Measurements from ENCODE around the gene EIF4E3.
A peak's percentile ranks its signal among the peaks of the same experiment; 100 is the strongest.

The EIF4E3 gene

DNA sequence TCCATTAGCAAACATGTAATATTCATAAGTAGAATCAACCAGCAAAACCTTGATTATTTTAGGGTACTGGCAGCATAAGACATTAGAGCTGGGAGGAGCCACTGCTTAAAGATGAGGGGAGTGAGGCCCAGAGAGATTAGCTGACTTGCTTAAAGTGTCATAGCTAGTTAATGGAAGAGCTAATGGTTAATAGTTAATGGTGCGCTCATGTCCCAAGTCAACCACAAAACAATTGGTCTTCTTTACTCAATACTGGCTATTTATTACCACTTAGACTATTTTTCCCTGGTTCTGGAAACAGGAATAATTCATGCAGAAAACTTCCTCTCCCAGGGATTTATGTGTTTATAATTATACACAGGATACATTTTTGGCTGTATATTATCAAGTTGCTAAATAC is 33.1 kb downstream of the EIF4E3 start:
- DNase-seq (ENCODE audit: low read depth): no peak
- TF ChIP-seq, protein P1, sequence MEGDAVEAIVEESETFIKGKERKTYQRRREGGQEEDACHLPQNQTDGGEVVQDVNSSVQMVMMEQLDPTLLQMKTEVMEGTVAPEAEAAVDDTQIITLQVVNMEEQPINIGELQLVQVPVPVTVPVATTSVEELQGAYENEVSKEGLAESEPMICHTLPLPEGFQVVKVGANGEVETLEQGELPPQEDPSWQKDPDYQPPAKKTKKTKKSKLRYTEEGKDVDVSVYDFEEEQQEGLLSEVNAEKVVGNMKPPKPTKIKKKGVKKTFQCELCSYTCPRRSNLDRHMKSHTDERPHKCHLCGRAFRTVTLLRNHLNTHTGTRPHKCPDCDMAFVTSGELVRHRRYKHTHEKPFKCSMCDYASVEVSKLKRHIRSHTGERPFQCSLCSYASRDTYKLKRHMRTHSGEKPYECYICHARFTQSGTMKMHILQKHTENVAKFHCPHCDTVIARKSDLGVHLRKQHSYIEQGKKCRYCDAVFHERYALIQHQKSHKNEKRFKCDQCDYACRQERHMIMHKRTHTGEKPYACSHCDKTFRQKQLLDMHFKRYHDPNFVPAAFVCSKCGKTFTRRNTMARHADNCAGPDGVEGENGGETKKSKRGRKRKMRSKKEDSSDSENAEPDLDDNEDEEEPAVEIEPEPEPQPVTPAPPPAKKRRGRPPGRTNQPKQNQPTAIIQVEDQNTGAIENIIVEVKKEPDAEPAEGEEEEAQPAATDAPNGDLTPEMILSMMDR (IDR thresholded peaks at IDR 0.05; ENCODE audit: control insufficient read depth, extremely low read depth, insufficient read depth): no peak
- no peak overlapping the region for H3K4me3 ChIP-seq (ENCODE audit: low read depth, low read length)

- no peak overlapping the region for H3K4me3 ChIP-seq (ENCODE audit: low read depth, low read length)
- DNase-seq (ENCODE audit: low read depth): no peak
- TF ChIP-seq, protein P1 (IDR thresholded peaks at IDR 0.05; ENCODE audit: control insufficient read depth, extremely low read depth, insufficient read depth): no peak
Observed at GRCh38 chr3:71690341-71690841, 34.8 kb downstream of the EIF4E3 start.

GRCh38 chr3:71689291-71689690 is 35.9 kb downstream of the EIF4E3 start:
- H3K4me3 ChIP-seq (ENCODE audit: low read depth, low read length): no peak overlapping the region
- DNase-seq (ENCODE audit: low read depth): no peak
- TF ChIP-seq, protein P1 (IDR thresholded peaks at IDR 0.05; ENCODE audit: control insufficient read depth, extremely low read depth, insufficient read depth): no peak

- H3K4me3 ChIP-seq (ENCODE audit: low read depth, low read length): no peak overlapping the region
- TF ChIP-seq, protein P1 (IDR thresholded peaks at IDR 0.05; ENCODE audit: control insufficient read depth, extremely low read depth, insufficient read depth): no peak
- no peak for DNase-seq (ENCODE audit: low read depth)
Observed at GRCh38 chr3:71688121-71688520, 37.1 kb downstream of the EIF4E3 start.

GRCh38 chr3:71685686-71686085 is 39.5 kb downstream of the EIF4E3 start:
- TF ChIP-seq, protein P1 (IDR thresholded peaks at IDR 0.05; ENCODE audit: control insufficient read depth, extremely low read depth, insufficient read depth): no peak
- no peak overlapping the region for H3K4me3 ChIP-seq (ENCODE audit: low read depth, low read length)
- no peak for DNase-seq (ENCODE audit: low read depth)

DNA sequence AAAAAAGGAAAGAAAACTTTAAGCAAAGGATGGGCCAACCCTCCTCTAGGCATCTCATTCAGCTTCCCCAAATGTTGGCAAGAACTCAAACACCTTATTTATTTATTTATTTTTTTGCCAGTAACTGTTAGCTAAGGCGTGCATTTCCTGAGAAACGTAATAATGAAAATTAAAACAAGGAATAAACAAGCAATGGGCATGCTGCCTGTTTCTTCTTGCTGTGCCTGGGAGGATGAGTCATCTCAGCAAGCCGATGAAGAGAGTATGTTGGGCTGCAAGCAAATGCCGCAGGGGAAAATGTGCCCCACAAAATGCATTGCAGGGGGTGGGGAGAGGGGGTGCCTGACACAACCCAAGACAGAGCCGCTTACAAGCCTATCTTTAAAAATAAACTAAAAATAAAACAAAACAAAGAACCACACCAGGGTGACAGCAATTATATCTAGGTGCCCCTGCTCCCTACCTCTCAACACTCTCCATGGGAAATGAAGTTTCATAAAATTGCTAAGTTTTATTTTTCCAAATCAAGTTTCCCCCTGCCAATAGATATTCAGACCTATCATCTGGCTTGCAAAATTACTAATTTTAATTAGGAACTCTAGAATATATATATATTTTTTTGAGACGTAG is 40.3 kb downstream of the EIF4E3 start:
- DNase-seq (ENCODE audit: low read depth): peak; percentile 78
- H3K4me3 ChIP-seq (ENCODE audit: low read depth, low read length): no peak overlapping the region
- TF ChIP-seq, protein P1 (IDR thresholded peaks at IDR 0.05; ENCODE audit: control insufficient read depth, extremely low read depth, insufficient read depth): no peak

All from LNCaP clone FGC (cell line).